Measurements from ENCODE around the gene TMEM131L.
"Not testable (repeated sequence)": the region's sequence is repeated elsewhere in the genome, so short reads cannot be mapped to it uniquely, and the experiment has no call there.

TMEM131L gene

GRCh38 chr4:153603258-153603657 is 137.1 kb downstream of the TMEM131L start:
- H3K27ac ChIP-seq = no peak overlapping the region
- TF ChIP-seq, protein P1, sequence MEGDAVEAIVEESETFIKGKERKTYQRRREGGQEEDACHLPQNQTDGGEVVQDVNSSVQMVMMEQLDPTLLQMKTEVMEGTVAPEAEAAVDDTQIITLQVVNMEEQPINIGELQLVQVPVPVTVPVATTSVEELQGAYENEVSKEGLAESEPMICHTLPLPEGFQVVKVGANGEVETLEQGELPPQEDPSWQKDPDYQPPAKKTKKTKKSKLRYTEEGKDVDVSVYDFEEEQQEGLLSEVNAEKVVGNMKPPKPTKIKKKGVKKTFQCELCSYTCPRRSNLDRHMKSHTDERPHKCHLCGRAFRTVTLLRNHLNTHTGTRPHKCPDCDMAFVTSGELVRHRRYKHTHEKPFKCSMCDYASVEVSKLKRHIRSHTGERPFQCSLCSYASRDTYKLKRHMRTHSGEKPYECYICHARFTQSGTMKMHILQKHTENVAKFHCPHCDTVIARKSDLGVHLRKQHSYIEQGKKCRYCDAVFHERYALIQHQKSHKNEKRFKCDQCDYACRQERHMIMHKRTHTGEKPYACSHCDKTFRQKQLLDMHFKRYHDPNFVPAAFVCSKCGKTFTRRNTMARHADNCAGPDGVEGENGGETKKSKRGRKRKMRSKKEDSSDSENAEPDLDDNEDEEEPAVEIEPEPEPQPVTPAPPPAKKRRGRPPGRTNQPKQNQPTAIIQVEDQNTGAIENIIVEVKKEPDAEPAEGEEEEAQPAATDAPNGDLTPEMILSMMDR (IDR thresholded peaks at IDR 0.05) = no peak
- no peak for TF ChIP-seq ZFX (IDR thresholded peaks at IDR 0.05; ENCODE audit: borderline replicate concordance)

GRCh38 chr4:153603835-153604234 is 137.7 kb downstream of the TMEM131L start:
- no peak for TF ChIP-seq ZFX (IDR thresholded peaks at IDR 0.05; ENCODE audit: borderline replicate concordance)
- TF ChIP-seq, protein P1 (IDR thresholded peaks at IDR 0.05) = no peak
- H3K27ac ChIP-seq = no peak overlapping the region

GRCh38 chr4:153609070-153609469 is 142.9 kb downstream of the TMEM131L start:
- H3K27ac ChIP-seq = not testable (repeated sequence)

- H3K27ac ChIP-seq = no peak overlapping the region
- TF ChIP-seq, protein P1 (IDR thresholded peaks at IDR 0.05) = no peak
- TF ChIP-seq ZFX (IDR thresholded peaks at IDR 0.05; ENCODE audit: borderline replicate concordance) = no peak
Observed at GRCh38 chr4:153610623-153611376, 144.6 kb downstream of the TMEM131L start.

GRCh38 chr4:153611679-153612078 is 145.5 kb downstream of the TMEM131L start:
- TF ChIP-seq, protein P1 (IDR thresholded peaks at IDR 0.05) = no peak
- TF ChIP-seq ZFX (IDR thresholded peaks at IDR 0.05; ENCODE audit: borderline replicate concordance) = no peak

GRCh38 chr4:153612878-153613277 is 146.7 kb downstream of the TMEM131L start:
- H3K27ac ChIP-seq = no peak overlapping the region
- TF ChIP-seq, protein P1 (IDR thresholded peaks at IDR 0.05) = no peak
- TF ChIP-seq ZFX (IDR thresholded peaks at IDR 0.05; ENCODE audit: borderline replicate concordance) = no peak

More at GRCh38 chr4:153611679-153612078, 145.5 kb downstream of the TMEM131L start:
- no peak overlapping the region for H3K27ac ChIP-seq

DNA sequence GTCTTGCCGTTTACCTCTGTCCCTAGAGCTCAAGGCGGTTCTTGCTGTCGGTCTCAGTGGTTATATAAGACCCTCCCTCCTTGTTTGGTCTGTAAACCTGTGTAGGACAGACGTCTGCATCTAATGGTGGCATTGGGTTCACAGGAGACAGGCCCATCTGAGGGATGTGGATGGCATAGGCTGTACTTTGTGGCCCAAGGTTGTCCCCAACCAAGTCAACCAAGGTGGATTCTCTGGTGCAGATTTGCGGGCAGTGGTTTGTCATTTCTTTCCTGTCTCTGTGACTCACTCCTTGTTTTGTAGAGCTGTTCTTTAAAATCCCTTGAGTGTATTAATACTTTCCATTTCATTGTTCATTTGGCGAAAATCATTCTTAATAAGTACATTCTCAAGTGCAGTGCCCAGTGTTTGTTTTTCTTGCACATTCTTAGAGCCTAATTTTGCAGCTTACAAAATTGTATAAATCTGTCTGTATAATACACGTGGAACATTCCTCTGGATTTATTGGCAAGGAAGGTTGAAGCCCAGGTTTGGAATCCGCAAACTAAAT is 149.9 kb downstream of the TMEM131L start:
- TF ChIP-seq ZFX (IDR thresholded peaks at IDR 0.05; ENCODE audit: borderline replicate concordance) = no peak
- TF ChIP-seq, protein P1 (IDR thresholded peaks at IDR 0.05) = no peak

More for the DNA sequence above, 149.9 kb downstream of the TMEM131L start:
- H3K27ac ChIP-seq = no peak overlapping the region
